Measurements from ENCODE around the gene CHMP4A. TPM values are rescaled to one million over a fixed set of nuclear protein-coding genes. Genes with fewer than 3 reads are reported as not detected.
"Not testable (repeated sequence)": the region's sequence is repeated elsewhere in the genome, so short reads cannot be mapped to it uniquely, and the experiment has no call there.

The CHMP4A gene
- total RNA-seq, 2 donors from 2014 or later = 34.7 to 38.4 TPM

DNA sequence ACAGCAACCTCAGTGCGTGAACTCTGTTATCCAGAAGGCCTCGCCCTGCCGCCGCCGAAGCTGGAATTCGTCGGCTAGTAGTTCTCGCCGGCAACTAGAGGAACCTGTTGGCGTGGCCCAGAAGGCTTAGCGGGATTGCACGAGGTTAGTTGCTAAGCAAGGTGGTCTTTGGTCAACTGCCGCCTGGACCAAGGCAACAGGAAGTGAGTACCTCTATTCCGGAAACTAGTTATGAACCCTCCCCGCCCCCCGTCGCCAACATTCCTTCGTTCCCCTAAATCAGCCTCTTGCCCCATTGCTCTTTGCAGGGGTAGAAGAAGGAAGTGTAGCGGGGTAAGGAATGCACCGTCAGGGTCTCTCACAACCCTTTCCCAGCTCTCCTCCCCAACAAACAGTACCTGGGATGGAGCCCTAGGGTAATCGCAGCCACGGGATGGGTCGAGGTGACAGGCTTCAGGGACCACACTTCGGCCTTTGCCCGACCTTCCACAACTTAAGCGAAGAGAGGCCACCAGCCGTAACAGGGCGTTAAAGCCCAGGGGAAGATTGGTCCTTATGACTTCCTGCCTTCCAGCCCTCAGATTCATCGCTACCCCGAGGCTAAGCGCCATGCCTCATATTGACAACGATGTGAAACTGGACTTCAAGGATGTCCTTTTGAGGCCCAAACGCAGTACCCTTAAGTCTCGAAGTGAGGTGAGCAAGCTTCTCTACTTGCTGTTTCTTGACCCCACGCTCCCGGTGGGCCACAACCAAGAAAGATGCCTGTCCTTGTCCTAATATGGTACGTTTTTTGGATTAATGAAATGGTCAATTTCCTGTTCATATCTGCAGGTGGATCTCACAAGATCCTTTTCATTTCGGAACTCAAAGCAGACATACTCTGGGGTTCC lies 19.6 kb upstream of the CHMP4A start, which contains the start of gene GMPR2:
TSS of gene GMPR2 (plus strand) at position 285 of the 893 bp plus-strand sequence. CDS start at position 610, 325 bp downstream.
- intact Hi-C loops (cut with DNase I) = no loop called here
- ATAC-seq (peak; percentile 58 to 67), DNase-seq (peak; percentile 84)

GRCh38 chr14:24232121-24232644 lies 18.9 kb upstream of the CHMP4A start, which contains the start of gene NEDD8:
TSS of gene NEDD8 (minus strand) at chr14:24232367. CDS start at chr14:24232267, 100 bp downstream.
- DNase-seq (peak; percentile 95), ATAC-seq (peak; percentile 86 to 90)
- intact Hi-C loops (cut with DNase I) = no loop called here

- ATAC-seq = peak in 1 of 2 donors; percentile 6
- DNase-seq = no peak
- intact Hi-C loops (cut with DNase I) = no loop called here
These were observed 18.2 kb upstream of the CHMP4A start for GRCh38 chr14:24231263-24232120.

- no peak for DNase-seq
- intact Hi-C loops (cut with DNase I) = no loop called here
- no peak for ATAC-seq
These were observed 15.6 kb upstream of the CHMP4A start for GRCh38 chr14:24228902-24229301.

DNA sequence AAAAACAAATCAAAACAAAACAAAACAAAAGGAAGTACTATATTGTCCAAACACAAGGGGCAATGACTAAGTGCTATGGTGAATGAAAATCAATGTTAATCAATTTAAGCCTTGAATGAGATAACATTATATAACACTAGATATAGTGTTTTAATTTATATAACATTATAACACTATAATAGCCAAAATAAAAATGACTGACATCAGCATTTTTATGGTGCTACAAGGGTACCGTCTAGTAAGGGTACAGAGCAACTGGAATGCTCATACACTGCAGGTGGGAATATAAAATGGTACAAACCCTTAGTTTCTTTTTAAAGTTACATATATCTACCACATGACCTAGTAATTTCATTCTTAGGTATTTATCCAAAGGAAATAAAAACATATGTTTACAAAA lies 13.2 kb upstream of the CHMP4A start:
- intact Hi-C loops (cut with DNase I) = no loop called here
- DNase-seq (no peak), ATAC-seq (no peak)

DNA sequence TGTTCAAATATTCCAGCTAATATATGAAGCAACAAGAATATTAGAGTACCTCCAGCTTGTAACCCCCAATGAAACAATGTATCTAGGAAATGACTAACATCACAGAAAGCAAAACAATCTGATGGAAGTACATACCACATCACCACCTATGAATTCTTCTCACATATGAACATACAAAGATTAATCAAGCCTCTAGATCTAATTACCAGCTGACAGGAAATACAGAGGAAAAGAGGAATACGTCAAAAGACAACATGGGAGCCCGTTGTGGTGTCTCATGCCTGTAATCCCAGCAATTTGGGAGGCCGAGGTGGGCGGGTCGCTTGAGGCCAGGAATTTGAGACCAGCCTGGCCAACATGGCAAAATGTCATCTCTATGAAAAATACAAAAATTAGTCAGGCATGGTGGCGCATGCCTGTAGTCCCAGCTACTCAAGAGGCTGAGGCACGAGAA lies 11.4 kb upstream of the CHMP4A start:
- intact Hi-C loops (cut with DNase I) = no loop called here
- ATAC-seq = no peak

DNA sequence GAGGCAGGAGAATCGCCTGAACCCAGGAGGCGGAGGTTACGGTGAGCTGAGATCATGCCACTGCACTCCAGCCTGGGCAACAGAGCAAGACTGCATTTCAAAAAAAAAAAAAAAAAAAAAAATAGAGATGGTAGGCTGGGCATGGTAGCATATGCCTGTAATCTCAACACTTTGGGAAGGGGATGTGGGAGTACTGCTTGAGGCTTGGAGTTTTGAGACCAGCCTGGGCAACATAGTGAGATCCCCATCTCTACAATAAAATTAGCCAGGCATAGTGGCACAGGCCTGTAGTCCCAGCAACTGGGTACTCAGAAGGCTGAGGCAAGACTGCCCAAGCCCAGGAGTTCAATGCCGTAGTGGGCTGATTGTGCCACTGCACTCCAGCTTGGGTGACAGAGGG lies 9.7 kb upstream of the CHMP4A start:
- DNase-seq; ATAC-seq; intact Hi-C loops (cut with DNase I): not testable (repeated sequence)

More for the DNA sequence above, 11.4 kb upstream of the CHMP4A start:
- no peak for DNase-seq

DNA sequence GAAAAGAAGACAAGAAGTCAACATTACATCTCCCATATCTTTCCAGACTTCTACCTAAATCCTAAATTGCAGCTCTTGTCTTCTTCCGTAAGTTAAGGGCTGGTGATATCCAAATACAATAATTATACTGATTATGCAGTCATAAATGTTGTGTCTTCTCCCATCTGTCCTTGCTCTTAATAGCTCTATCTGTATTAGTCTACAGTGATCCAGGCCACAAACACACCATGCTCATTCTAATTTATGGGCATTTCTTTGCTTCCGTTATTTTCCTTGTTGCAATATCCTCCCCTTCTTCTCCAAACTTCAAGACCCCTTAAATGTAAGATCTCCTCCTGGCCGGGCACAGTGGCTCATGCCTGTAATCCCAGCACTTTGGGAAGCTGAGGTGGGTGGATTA lies 6.2 kb upstream of the CHMP4A start:
- ATAC-seq (no peak), DNase-seq (no peak)
- intact Hi-C loops (cut with DNase I) = no loop called here

GRCh38 chr14:24219080-24219479 lies 5.8 kb upstream of the CHMP4A start:
- intact Hi-C loops (cut with DNase I) = no loop called here
- no peak for DNase-seq
- ATAC-seq = no peak

GRCh38 chr14:24216876-24217275 lies 3.6 kb upstream of the CHMP4A start:
- ATAC-seq; DNase-seq; intact Hi-C loops (cut with DNase I): not testable (repeated sequence)

DNA sequence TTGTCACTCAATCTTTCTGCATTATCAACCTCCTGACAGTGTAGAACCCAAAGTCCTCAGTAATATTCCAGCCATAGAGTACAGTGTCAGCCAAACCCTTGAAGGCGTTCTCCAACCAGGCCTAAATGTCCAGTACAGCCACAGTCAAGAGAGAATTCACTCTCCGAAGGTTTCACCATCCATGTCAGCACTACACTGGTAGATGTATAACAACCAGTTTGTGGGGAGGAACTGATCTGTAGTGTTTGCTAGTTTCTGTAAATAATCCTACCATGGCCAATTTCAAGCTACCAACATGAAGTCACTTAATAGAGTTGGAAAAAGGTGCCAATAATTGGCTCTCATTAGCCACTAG lies 3.0 kb upstream of the CHMP4A start:
- ATAC-seq (no peak), DNase-seq (no peak)
- intact Hi-C loops (cut with DNase I) = no loop called here

DNA sequence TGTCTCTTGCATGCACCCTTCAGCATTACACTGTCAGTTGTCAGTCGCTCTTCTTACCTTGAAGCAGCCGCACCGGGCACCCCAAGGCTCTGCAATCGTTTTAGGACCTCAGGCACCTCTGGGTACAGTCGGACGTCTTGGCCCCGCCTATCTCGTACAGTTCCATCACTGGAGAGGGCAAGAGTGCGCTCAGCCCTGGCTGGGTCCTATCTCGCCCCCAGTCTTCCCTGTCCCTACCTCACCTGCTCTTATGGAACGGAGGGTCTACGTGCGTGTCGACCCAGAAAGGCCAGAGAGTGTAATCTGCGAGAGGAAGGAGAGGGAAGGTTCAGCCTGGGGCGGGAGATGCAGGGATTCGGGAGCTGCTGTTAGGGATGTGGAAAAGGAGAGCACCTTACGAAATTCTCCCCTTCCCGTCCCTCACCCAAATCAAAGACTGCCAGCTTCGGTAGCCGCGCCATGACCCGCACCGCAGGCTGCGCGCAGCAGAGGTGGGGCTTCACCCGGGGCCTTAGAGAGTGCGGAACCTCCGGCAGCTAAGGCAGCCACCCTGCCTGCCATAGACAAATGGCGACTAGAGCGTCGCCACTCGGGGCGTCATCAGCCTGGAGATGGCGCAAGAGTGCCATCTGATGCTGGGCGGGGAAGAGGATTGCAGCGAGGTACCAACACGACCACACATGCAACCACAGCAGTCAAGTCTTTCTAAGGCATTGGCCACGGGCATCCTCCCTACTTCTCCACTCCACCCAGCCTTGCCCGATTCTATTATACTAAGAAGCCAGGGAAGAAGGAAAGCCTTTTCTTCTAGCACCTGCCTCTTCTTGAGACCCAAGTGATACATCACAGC lies 2.4 kb upstream of the CHMP4A start, which contains the start of gene MDP1:
TSS of gene MDP1 (minus strand) at position 572 of the 850 bp plus-strand sequence. CDS start at position 461, 111 bp downstream.
- peak; percentile 74 to 80 for ATAC-seq
- intact Hi-C loops (cut with DNase I) = no loop called here
- DNase-seq = peak; percentile 89

GRCh38 chr14:24213866-24214662 lies 776 bp upstream of the CHMP4A start:
- DNase-seq (no peak), ATAC-seq (no peak)
- intact Hi-C loops (cut with DNase I) = no loop called here

- intact Hi-C loops (cut with DNase I) = no loop called here
- no peak for DNase-seq
- ATAC-seq = no peak
These were observed 2.0 kb downstream of the CHMP4A start for GRCh38 chr14:24211311-24211710.

DNA sequence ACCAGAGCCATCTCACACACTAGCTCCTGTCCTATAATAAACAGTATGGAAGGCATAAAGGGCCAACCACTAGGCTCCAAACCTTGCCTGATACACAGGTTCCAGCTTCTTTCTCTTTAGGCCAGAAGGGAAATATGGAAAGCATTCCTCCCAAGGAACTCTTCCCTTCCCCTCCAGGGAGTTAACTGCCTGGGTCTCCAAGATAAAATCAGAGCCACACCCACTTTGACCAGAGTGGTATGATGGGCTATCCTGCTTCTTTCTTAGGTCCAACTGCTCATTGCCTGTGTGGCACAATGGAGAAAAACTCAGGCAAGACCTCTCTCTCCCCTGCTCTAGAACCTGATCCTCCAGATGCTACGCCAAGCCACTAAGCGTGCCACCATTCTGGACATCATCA lies 5.7 kb downstream of the CHMP4A start:
- no peak for ATAC-seq
- intact Hi-C loops (cut with DNase I) = no loop called here
- no peak for DNase-seq

DNA sequence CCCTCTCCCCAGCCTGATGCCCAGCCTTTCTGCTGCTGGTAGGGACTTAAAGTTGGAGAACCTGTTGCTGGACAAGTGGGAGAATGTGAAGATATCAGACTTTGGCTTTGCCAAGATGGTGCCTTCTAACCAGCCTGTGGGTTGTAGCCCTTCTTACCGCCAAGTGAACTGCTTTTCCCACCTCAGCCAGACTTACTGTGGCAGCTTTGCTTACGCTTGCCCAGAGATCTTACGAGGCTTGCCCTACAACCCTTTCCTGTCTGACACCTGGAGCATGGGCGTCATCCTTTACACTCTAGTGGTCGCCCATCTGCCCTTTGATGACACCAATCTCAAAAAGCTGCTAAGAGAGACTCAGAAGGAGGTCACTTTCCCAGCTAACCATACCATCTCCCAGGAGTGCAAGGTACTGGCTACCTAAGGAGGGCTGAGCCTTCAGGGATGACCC lies 6.2 kb downstream of the CHMP4A start:
- intact Hi-C loops (cut with DNase I) = no loop called here
- ATAC-seq (no peak), DNase-seq (no peak)

DNA sequence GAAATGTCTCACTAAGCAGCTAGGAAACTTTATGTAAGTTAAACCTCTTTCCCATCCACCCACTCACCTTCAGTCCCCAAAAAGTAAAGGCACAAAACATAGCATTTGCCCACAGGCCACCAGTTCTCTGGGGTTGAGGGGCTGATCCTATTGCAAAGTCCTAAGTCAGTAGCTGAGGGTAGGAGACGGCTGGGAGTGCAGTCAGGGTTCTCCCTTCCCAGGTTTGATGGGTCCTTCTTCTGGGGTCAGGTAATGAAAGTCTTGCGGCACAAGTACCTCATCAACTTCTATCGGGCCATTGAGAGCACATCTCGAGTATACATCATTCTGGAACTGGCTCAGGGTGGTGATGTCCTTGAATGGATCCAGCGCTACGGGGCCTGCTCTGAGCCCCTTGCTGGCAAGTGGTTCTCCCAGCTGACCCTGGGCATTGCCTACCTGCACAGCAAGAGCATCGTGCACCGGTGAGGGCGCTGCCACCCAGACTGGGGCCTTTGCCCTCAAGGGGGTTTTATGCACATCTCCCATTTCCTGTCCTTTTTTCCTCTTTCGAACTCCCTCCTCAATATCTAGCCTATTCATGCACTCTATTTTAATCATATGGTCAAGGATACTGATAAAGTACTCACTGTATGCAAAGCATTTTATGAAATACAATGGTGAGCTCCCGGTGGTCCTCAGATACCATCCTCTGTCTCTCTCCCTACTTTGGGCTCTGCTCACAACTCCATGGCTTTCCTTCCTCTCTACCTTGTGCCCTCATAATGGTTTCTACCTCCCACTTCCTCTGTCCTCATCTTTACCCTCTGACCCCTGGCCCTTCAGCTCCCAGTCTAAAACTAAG lies 6.8 kb downstream of the CHMP4A start:
- DNase-seq = no peak
- intact Hi-C loops (cut with DNase I) = no loop called here
- ATAC-seq = no peak
